Testis (tissue), 2 donors: Measurements from ENCODE around the gene TGFBR3.

Source experiments
- CTCF ChIP-seq, 3 experiments: fragments of 450-650 bp in 2 of 3; fragments of 200-600 bp in 1 of 3; sonication (generic) in 1 of 3; IDR thresholded peaks; one replicate each; pipeline ENCODE4 v1.5.1; 2016 to 2019; ENCODE audit warnings: antibody characterized with exemption in 3 of 3, mild to moderate bottlenecking in 2 of 3, moderate library complexity in 1 of 3
- POLR2A ChIP-seq: fragments of 450-650 bp; IDR thresholded peaks from one replicate; pipeline ENCODE4 v1.6.1; 2017; ENCODE audit warnings: antibody characterized with exemption, mild to moderate bottlenecking, moderate library complexity

DNA sequence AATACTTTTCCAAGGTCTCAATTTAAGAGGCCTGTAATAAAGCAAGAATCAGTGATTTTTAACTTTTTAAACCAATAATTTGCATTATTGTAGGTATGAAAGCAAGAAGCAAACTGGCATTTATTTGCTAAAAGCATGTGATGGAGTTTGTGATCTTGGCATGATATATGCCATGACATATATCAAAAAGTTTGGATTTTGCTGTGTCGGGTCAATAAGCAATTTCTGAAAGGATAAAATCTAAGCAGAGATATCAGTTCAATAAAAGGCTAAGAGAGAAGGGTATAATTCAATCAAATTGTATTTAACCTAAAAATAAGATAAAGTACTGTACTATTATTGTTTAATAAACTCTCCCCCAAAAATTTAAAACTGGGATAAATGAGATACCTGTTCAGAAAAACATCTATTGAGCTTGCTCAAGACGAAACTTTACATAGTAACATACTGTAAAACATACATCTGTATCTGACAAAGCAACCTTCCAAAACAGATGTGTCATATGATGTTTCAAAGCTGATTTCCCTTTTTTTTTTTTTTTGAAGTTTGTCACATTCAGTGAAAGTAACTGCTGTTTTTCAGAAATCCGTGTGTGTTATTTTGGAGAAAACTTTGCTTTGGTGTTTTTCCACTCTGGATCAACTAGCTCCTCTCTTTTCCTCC lies 74.5 kb downstream of the TGFBR3 start:
- TF ChIP-seq CTCF (IDR thresholded peaks at IDR 0.05) (no peak), POLR2A (no peak)
